Transverse colon (tissue), 4 donors: Measurements from ENCODE around the gene CCS. TPM values are rescaled to one million over a fixed set of nuclear protein-coding genes. Genes with fewer than 3 reads are reported as not detected.

ENCODE experiments used
- DNase-seq: peaks from one replicate; pipeline ENCODE4 v3.0.0-alpha.2; 2019
- H3K27ac ChIP-seq, 4 donors: fragments of 200-600 bp; sonication (generic); 2 replicates each; pipeline ENCODE4 v1.5.1; 2016 to 2018; ENCODE audit warnings: inconsistent platforms in 4 of 4
- H3K27me3 ChIP-seq: fragments of 200-600 bp; sonication (generic); 2 replicates; pipeline ENCODE4 v1.5.1; 2017; ENCODE audit warnings: inconsistent platforms
- H3K36me3 ChIP-seq, 4 donors: fragments of 200-600 bp; sonication (generic); 2 replicates each; pipeline ENCODE4 v1.5.1; 2017 to 2019; ENCODE audit warnings: inconsistent platforms in 4 of 4
- H3K4me1 ChIP-seq, 4 donors: fragments of 200-600 bp; sonication (generic); 2 replicates each; pipeline ENCODE4 v1.5.1; 2017 to 2020; ENCODE audit warnings: inconsistent platforms in 4 of 4
- H3K4me3 ChIP-seq, 4 donors: fragments of 200-600 bp; sonication (generic); 1 replicate in 1 of 4; 2 replicates in 3 of 4; pipeline versions ENCODE4 v1.5.1 to v1.6.1; 2017 to 2019; ENCODE audit warnings: inconsistent platforms in 4 of 4
- H3K9me3 ChIP-seq, 2 donors: fragments of 200-600 bp; sonication (generic); 2 replicates each; pipeline ENCODE4 v1.5.1; 2017 to 2019; ENCODE audit warnings: inconsistent platforms in 2 of 2
- CTCF ChIP-seq, 5 experiments: fragments of 200-600 bp in 3 of 5; fragments of 450-650 bp in 2 of 5; sonication (generic) in 3 of 5; IDR thresholded peaks; 1 replicate in 2 of 5; 2 replicates in 3 of 5; pipeline ENCODE4 v1.5.1; 2016 to 2017; ENCODE audit warnings: antibody characterized with exemption in 5 of 5, inconsistent platforms in 3 of 5, mild to moderate bottlenecking in 2 of 5, moderate library complexity in 1 of 5
- EP300 ChIP-seq: sonication (generic); formaldehyde crosslinking; IDR thresholded peaks from one replicate; pipeline ENCODE4 v1.6.1; 2017; ENCODE audit warnings: antibody characterized with exemption, low read depth
- POLR2A ChIP-seq: fragments of 450-650 bp; IDR thresholded peaks from one replicate; pipeline ENCODE4 v1.6.1; 2016; ENCODE audit warnings: antibody characterized with exemption, mild to moderate bottlenecking, moderate library complexity
- POLR2AphosphoS5 ChIP-seq, 3 donors: sonication (generic); formaldehyde crosslinking; IDR thresholded peaks; one replicate each; pipeline ENCODE4 v1.6.1; 2016; ENCODE audit warnings: antibody characterized with exemption in 3 of 3
- WGBS, 2 donors: methylation state at CpG; one replicate each; pipeline ENCODE4 v1.1.5; 2018; ENCODE audit warnings: low coverage in 1 of 2; 5-methylcytosine and 5-hydroxymethylcytosine counted together
- in situ Hi-C, 4 donors: fragments of 200-750 bp; cut with MboI; loops; one replicate each; pipeline versions ENCODE4 v1.15.0 to v1.15.1; 2017; ENCODE audit warnings: low sequenced_read_pairs in 3 of 4, low pct_ligation_motif_present in 1 of 4, low pct_unique_long_range_greater_than_20kb in 1 of 4
- intact Hi-C: fragments of 100-400 bp; cut with DNase I; formaldehyde crosslinking; loops from one replicate; pipeline ENCODE4 v1.15.1; 2023; ENCODE audit warnings: low total_unique reads
- total RNA-seq, 4 donors: library from RNA; depleted of rRNA; stranded (reverse); fragments of >200 nt; gene quantifications; one replicate each; pipeline ENCODE4 v1.1.0, GENCODE V29; 2016

The CCS gene
- total RNA-seq, 4 donors from 2014 or later: 37.4 to 82.0 (median 49.5) TPM

GRCh38 chr11:66566221-66566620, 26.8 kb upstream of the CCS start:
- Histone ChIP-seq H3K27ac (no peak overlapping the region), H3K27me3 (peaks cover 11% of the 10 kb centered on the region), H3K9me3 (no peaks in the 10 kb centered on the region), H3K4me3 (no peak overlapping the region), H3K36me3 (no peaks in the 10 kb centered on the region), H3K4me1 (peaks cover 5 to 18% (median 13%) of the 10 kb centered on the region in 4 donors)
- DNase-seq: no peak
- in situ Hi-C loops: loop anchor here in 2 of 4 donors (10.0 to 25.0 kb wide), 2 partner anchors 161 to 271 kb away; partner anchors contain the start of gene RCE1 (in 1 of the 2)
- 66 to 99% methylated on average over 2 to 8 of the region's 8 CpGs for WGBS, 2 donors
- intact Hi-C loops: no loop called here
- TF ChIP-seq EP300: no peak
- no peak for TF ChIP-seq POLR2A
- TF ChIP-seq POLR2AphosphoS5 (IDR thresholded peaks at IDR 0.05): no peak
- TF ChIP-seq CTCF (IDR thresholded peaks at IDR 0.05): no peak

GRCh38 chr11:66567787-66568123, 25.2 kb upstream of the CCS start:
- no peaks in the 10 kb centered on the region for H3K36me3 ChIP-seq
- intact Hi-C loops: no loop called here
- WGBS, 2 donors: 71% methylated on average over 14 of the region's 15 CpGs; no CpG with 5 or more reads in 1 of the 2 donors
- no peak for DNase-seq
- H3K9me3 ChIP-seq: no peaks in the 10 kb centered on the region
- H3K27me3 ChIP-seq: peaks cover 11% of the 10 kb centered on the region
- peaks cover 5 to 18% (median 13%) of the 10 kb centered on the region in 4 donors for H3K4me1 ChIP-seq
- H3K27ac ChIP-seq: peak overlapping the region in 3 of 4 donors; percentile 28 to 72 (median 53)
- peak overlapping the region; percentile 55 to 72 (median 59) for H3K4me3 ChIP-seq
- in situ Hi-C loops: loop anchor here in 2 of 4 donors (10.0 to 25.0 kb wide), 2 partner anchors 163 to 270 kb away; partner anchors contain the start of gene RCE1 (in 1 of the 2)
- no peak for TF ChIP-seq EP300
- no peak for TF ChIP-seq POLR2A
- no peak for TF ChIP-seq POLR2AphosphoS5 (IDR thresholded peaks at IDR 0.05)
- no peak for TF ChIP-seq CTCF (IDR thresholded peaks at IDR 0.05)

GRCh38 chr11:66568124-66568916, 24.7 kb upstream of the CCS start, which contains the start of gene CTSF:
CTSF (minus strand) TSS chr11:66568606; CDS start chr11:66568486, 120 bp downstream.
- TF ChIP-seq EP300 (no peak), POLR2AphosphoS5 (IDR thresholded peaks at IDR 0.05) (peak in 1 of 3 donors; percentile 29)
- H3K36me3 ChIP-seq: no peaks in the 10 kb centered on the region
- H3K4me3 ChIP-seq: peak within 1 kb of the TSS; percentile 55 to 72 (median 59)
- DNase-seq: peak; percentile 85
- peaks cover 17% of the 10 kb centered on the region for H3K27me3 ChIP-seq
- intact Hi-C loops: no loop called here
- peaks cover 5 to 18% (median 13%) of the 10 kb centered on the region in 4 donors for H3K4me1 ChIP-seq
- H3K27ac ChIP-seq: peak within 1 kb of the TSS in 3 of 4 donors; percentile 28 to 72 (median 53)
- in situ Hi-C loops: loop anchor here in 2 of 4 donors (10.0 to 25.0 kb wide), 2 partner anchors 164 to 269 kb away; partner anchors contain the start of gene RCE1 (in 1 of the 2)
- no peaks in the 10 kb centered on the region for H3K9me3 ChIP-seq
- whole genome bisulfite sequencing, 2 donors: 20% methylated on average over 38 of the region's 77 CpGs; no CpG with 5 or more reads in 1 of the 2 donors

GRCh38 chr11:66569076-66569475, 23.9 kb upstream of the CCS start:
- intact Hi-C loops (no loop called here), in situ Hi-C loops (loop anchor here in 2 of 4 donors (10.0 to 25.0 kb wide), 2 partner anchors 164 to 268 kb away; partner anchors contain the start of gene RCE1 (in 1 of the 2))
- Histone ChIP-seq H3K9me3 (no peaks in the 10 kb centered on the region), H3K36me3 (no peaks in the 10 kb centered on the region), H3K4me3 (no peak overlapping the region), H3K27ac (no peak overlapping the region), H3K4me1 (peaks cover 5 to 18% (median 13%) of the 10 kb centered on the region in 4 donors), H3K27me3 (peaks cover 23% of the 10 kb centered on the region)
- no peak for DNase-seq
- 89% methylated on average over 7 of the region's 7 CpGs; no CpG with 5 or more reads in 1 of the 2 donors for WGBS, 2 donors
- no peak for TF ChIP-seq POLR2AphosphoS5 (IDR thresholded peaks at IDR 0.05)
- TF ChIP-seq CTCF (IDR thresholded peaks at IDR 0.05): no peak
- TF ChIP-seq POLR2A: no peak
- no peak for TF ChIP-seq EP300
